ENCODE data around the gene CCDC27. TPM values are rescaled to one million over a fixed set of nuclear protein-coding genes. Genes with fewer than 3 reads are reported as not detected.

Gene CCDC27
- total and polyA plus RNA-seq, 3 donors from 2014 or later, result 10.6 to 28.4 (median 18.3) TPM

- intact Hi-C loops (cut with DNase I; ENCODE audit: low total_unique reads), result no loop called here
- Histone ChIP-seq H3K4me3 (no peak overlapping the region), H3K27me3 (no peaks in the 10 kb centered on the region), H3K4me1 (no peaks in the 10 kb centered on the region), H3K27ac (no peak overlapping the region), H3K36me3 (ENCODE audit: low read depth, missing control alignments) (no peaks in the 10 kb centered on the region), H3K9me3 (no peaks in the 10 kb centered on the region)
- TF ChIP-seq CTCF (IDR thresholded peaks at IDR 0.05) (no peak), POLR2A (IDR thresholded peaks at IDR 0.05) (no peak)
- no peak for DNase-seq
- 66 to 75% methylated on average over 29 to 30 of the region's 30 CpGs for WGBS, 2 donors
Measured at GRCh38 chr1:3783651-3784474, 31.6 kb downstream of the CCDC27 start.

GRCh38 chr1:3785045-3785444 lies 32.8 kb downstream of the CCDC27 start:
- WGBS, 2 donors, result 66 to 74% methylated on average over 6 to 13 of the region's 13 CpGs
- DNase-seq, result peak; percentile 80
- no peaks in the 10 kb centered on the region for H3K36me3 ChIP-seq (ENCODE audit: low read depth, missing control alignments)

GRCh38 chr1:3785456-3786157 lies 33.4 kb downstream of the CCDC27 start:
- TF ChIP-seq POLR2A (IDR thresholded peaks at IDR 0.05) (no peak), CTCF (IDR thresholded peaks at IDR 0.05) (peak in 2 of 3 experiments; percentile 8 to 29)
- no peaks in the 10 kb centered on the region for H3K36me3 ChIP-seq (ENCODE audit: low read depth, missing control alignments)
- H3K9me3 ChIP-seq, result no peaks in the 10 kb centered on the region
- WGBS, 2 donors, result 82 to 91% methylated on average over 12 to 14 of the region's 14 CpGs
- intact Hi-C loops (cut with DNase I; ENCODE audit: low total_unique reads), result no loop called here
- H3K27ac ChIP-seq, result no peak overlapping the region
- no peak for DNase-seq
- peaks cover 4% of the 10 kb centered on the region for H3K4me1 ChIP-seq
- H3K4me3 ChIP-seq, result no peak overlapping the region
- H3K27me3 ChIP-seq, result no peaks in the 10 kb centered on the region

More at GRCh38 chr1:3785045-3785444, 32.8 kb downstream of the CCDC27 start:
- Histone ChIP-seq H3K27ac (no peak overlapping the region), H3K9me3 (no peaks in the 10 kb centered on the region), H3K4me1 (no peaks in the 10 kb centered on the region), H3K4me3 (no peak overlapping the region), H3K27me3 (no peaks in the 10 kb centered on the region)
- no peak for TF ChIP-seq POLR2A (IDR thresholded peaks at IDR 0.05)
- TF ChIP-seq CTCF (IDR thresholded peaks at IDR 0.05), result no peak
- intact Hi-C loops (cut with DNase I; ENCODE audit: low total_unique reads), result no loop called here

GRCh38 chr1:3786468-3787348 lies 34.5 kb downstream of the CCDC27 start:
- intact Hi-C loops (cut with DNase I; ENCODE audit: low total_unique reads), result no loop called here
- Histone ChIP-seq H3K27me3 (no peaks in the 10 kb centered on the region), H3K4me1 (peaks cover 5% of the 10 kb centered on the region), H3K4me3 (no peak overlapping the region), H3K36me3 (ENCODE audit: low read depth, missing control alignments) (no peaks in the 10 kb centered on the region), H3K9me3 (no peaks in the 10 kb centered on the region), H3K27ac (no peak overlapping the region)
- no peak for DNase-seq
- TF ChIP-seq CTCF (IDR thresholded peaks at IDR 0.05) (no peak), POLR2A (IDR thresholded peaks at IDR 0.05) (no peak)
- 90 to 91% methylated on average over 40 to 45 of the region's 45 CpGs for WGBS, 2 donors
